HCT116 (cell line): ENCODE results near the gene GYPB. TPM values are rescaled to one million over a fixed set of nuclear protein-coding genes. Genes with fewer than 3 reads are reported as not detected.
"Not testable (repeated sequence)": the region's sequence is repeated elsewhere in the genome, so short reads cannot be mapped to it uniquely, and the experiment has no call there.

Source experiments
- ATAC-seq: fragments of 200-7000 bp; cut with Tn5 transposase; 2 replicates; pipeline ENCODE4 v1.9.1; 2020; ENCODE audit warnings: mild to moderate bottlenecking, moderate library complexity
- BruUV-seq: library from RNA; stranded (reverse); fragments of 400-500 nt; replicated peaks from 2 replicates; lab custom pipeline; 2021; lab: Mats Ljungman, UMichigan
- CTCF ChIA-PET: fragments of 300-600 bp; sonication (Branson Sonifier 250); formaldehyde crosslinking; loops from one replicate; lab custom pipeline; 2021; ENCODE audit warnings: antibody characterized with exemption; lab: Charles Lee
- POLR2A ChIA-PET: fragments of 300-600, 350-600 bp; sonication (Branson Sonifier 250); formaldehyde crosslinking; loops from one replicate; lab custom pipeline; 2021; ENCODE audit warnings: antibody characterized with exemption; lab: Charles Lee
- RAD21 ChIA-PET, 2 experiments: fragments of 300-600 bp; sonication (Branson Sonifier 250); formaldehyde crosslinking; loops; one replicate each; lab custom pipeline; 2023; ENCODE audit warnings: low total read pairs in 2 of 2; ENCODE audit not compliant: uncharacterized antibody in 2 of 2, unreplicated experiment in 2 of 2, low non-redundant PET in 1 of 2; lab: Charles Lee
- DNase-seq: peaks from one replicate; pipeline ENCODE4 v3.0.0-alpha.2; 2010; ENCODE audit warnings: low read depth, low spot score
- H2AFZ ChIP-seq: fragments of 200-600 bp; shearing (Covaris generic), sonication (generic); 2 replicates; pipeline ENCODE4 v1.6.1; 2017; ENCODE audit warnings: low read depth, mixed run types, mixed read lengths, antibody characterized with exemption, low read length; ENCODE audit not compliant: poor library complexity, severe bottlenecking
- H3K27ac ChIP-seq: 2 replicates; pipeline ENCODE4 v1.5.1; 2012; ENCODE audit warnings: low read depth, low read length
- H3K27me3 ChIP-seq: fragments of 200-600 bp; sonication (generic); 2 replicates; pipeline ENCODE4 v1.6.1; 2016; ENCODE audit warnings: mixed run types, low read length, mixed read lengths; ENCODE audit not compliant: insufficient read depth
- H3K36me3 ChIP-seq, 2 experiments: fragments of 200-500 bp in 1 of 2; fragments of 200-600 bp in 1 of 2; sonication (Bioruptor generic) in 1 of 2; sonication (generic) in 1 of 2; 2 replicates each; pipeline versions ENCODE4 v1.5.1 to v1.6.1; 2014 to 2016; ENCODE audit warnings: low read length in 2 of 2, inconsistent platforms in 1 of 2, mixed read lengths in 1 of 2, mixed run types in 1 of 2; ENCODE audit not compliant: insufficient read depth in 2 of 2, control insufficient read depth in 1 of 2
- H3K4me1 ChIP-seq, 2 experiments: fragments of 200-600 bp in 1 of 2; sonication (generic) in 1 of 2; 2 replicates each; pipeline versions ENCODE4 v1.5.1 to v1.6.1; 2012 to 2017; ENCODE audit warnings: low read length in 2 of 2, inconsistent platforms in 1 of 2, mild to moderate bottlenecking in 1 of 2, mixed read lengths in 1 of 2, mixed run types in 1 of 2, moderate library complexity in 1 of 2; ENCODE audit not compliant: insufficient read depth in 2 of 2, control insufficient read depth in 1 of 2
- H3K4me2 ChIP-seq: fragments of 200-600 bp; sonication (generic); 2 replicates; pipeline ENCODE4 v1.6.1; 2017; ENCODE audit warnings: mixed run types, low read length, mixed read lengths
- H3K4me3 ChIP-seq, 2 experiments: fragments of 200-600 bp in 1 of 2; sonication (generic) in 1 of 2; replicated peaks in 1 of 2; 2 replicates each; pipeline ENCODE4 v1.5.1; 2011 to 2016; ENCODE audit warnings: low read length in 2 of 2, control low read depth in 1 of 2, low read depth in 1 of 2, mild to moderate bottlenecking in 1 of 2, mixed read lengths in 1 of 2, mixed run types in 1 of 2
- H3K79me2 ChIP-seq: fragments of 200-600 bp; sonication (generic); 2 replicates; pipeline ENCODE4 v1.6.1; 2017; ENCODE audit warnings: mild to moderate bottlenecking, mixed run types, low read length, moderate library complexity, mixed read lengths; ENCODE audit not compliant: insufficient read depth
- H3K9ac ChIP-seq: fragments of 200-600 bp; sonication (generic); 2 replicates; pipeline ENCODE4 v1.6.1; 2016; ENCODE audit warnings: low read length, mixed read lengths
- H3K9me2 ChIP-seq: fragments of 200-600 bp; sonication (generic), shearing (Covaris generic); 2 replicates; pipeline ENCODE4 v1.6.1; 2017; ENCODE audit warnings: mixed run types, mild to moderate bottlenecking, moderate library complexity; ENCODE audit not compliant: insufficient read depth
- H3K9me3 ChIP-seq, 2 experiments: fragments of 200-500 bp in 1 of 2; fragments of 200-600 bp in 1 of 2; sonication (Bioruptor generic) in 1 of 2; sonication (generic) in 1 of 2; 2 replicates each; pipeline ENCODE4 v1.6.1; 2014 to 2017; ENCODE audit warnings: low read length in 2 of 2, mixed read lengths in 2 of 2, inconsistent platforms in 1 of 2, low read depth in 1 of 2, mild to moderate bottlenecking in 1 of 2, mixed run types in 1 of 2, moderate library complexity in 1 of 2; ENCODE audit not compliant: control insufficient read depth in 1 of 2, insufficient read depth in 1 of 2
- H4K20me1 ChIP-seq: fragments of 200-600 bp; sonication (generic), shearing (Covaris generic); 2 replicates; pipeline ENCODE4 v1.6.1; 2017; ENCODE audit warnings: mixed run types, mild to moderate bottlenecking, moderate library complexity; ENCODE audit not compliant: insufficient read depth
- intact Hi-C: fragments of 100-400 bp; cut with micrococcal nuclease; formaldehyde crosslinking; loops from 2 replicates; pipeline ENCODE4 v1.10.0; 2022
- total RNA-seq: library from RNA; stranded (reverse); gene quantifications from one replicate; pipeline ENCODE4 v1.2.1, GENCODE V29; 2021; ENCODE audit not compliant: unreplicated experiment
- TF ChIP-seq, protein P1 (sequence below): IDR thresholded peaks from 2 replicates; pipeline ENCODE4 v1.6.1; 2012; ENCODE audit warnings: low read depth

Gene GYPB
- total RNA-seq, 1 experiment from 2014 or later = not detected

DNA sequence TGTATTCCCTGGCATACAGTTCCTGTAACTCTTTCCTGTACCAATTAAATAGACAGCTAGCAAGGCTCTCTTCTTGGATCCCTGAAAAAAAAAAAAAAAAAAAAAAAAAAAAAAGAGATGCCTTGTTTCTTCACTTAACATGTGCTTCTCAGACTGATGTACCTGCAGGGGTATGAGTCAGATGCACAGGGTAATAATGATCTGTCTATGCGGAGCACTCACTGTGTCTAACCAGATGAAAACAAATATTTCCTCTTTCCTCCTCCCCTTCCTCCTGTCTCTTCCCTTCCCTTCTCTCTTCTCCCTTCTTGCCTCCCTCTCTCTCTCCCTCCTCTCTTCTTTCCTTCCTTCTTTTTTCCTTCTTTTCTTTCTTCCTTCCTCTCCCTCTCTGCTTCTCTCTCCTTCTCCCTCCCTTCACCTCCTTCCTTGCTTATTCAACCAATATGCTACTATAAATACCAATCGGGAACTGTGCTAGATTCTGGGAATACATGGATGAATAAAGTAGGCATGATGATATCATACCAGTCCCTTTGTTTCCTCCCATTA, 3.0 kb downstream of the GYPB start:
- RAD21 ChIA-PET, POLR2A ChIA-PET, H3K4me3 ChIP-seq, ATAC-seq, H3K27ac ChIP-seq, BruUV-seq, intact Hi-C loops, H3K36me3 ChIP-seq, H4K20me1 ChIP-seq, H3K9me2 ChIP-seq, H2AFZ ChIP-seq, H3K9ac ChIP-seq, DNase-seq, H3K4me1 ChIP-seq, H3K9me3 ChIP-seq, CTCF ChIA-PET, H3K4me2 ChIP-seq, H3K79me2 ChIP-seq, H3K27me3 ChIP-seq: not testable (repeated sequence)

DNA sequence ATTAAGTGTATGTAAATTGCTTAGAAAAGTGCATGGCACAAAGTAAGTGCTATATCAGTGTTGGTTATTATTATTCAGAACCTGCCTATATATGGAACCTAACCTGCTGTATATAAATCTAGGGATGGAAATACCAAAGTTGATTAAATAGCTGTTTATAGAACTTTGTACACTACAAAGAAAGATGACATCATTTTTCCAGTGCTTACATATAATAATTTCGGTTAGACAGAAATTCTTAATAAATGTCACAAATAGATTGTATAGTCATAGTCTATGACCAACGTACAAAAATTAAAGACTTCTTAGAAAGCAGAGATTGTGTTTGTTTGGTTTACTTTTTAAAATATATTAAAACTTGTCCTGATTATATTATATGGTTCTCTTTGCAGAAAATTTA, 4.4 kb downstream of the GYPB start:
- no peak for DNase-seq
- H3K4me3 ChIP-seq = no peak overlapping the region
- H3K36me3 ChIP-seq = no peaks in the 10 kb centered on the region
- ChIA-PET CTCF (no interaction called here), RAD21 (no interaction called here), POLR2A (no interaction called here)
- H4K20me1 ChIP-seq = no peaks in the 10 kb centered on the region
- no peak overlapping the region for H3K27ac ChIP-seq
- no peak overlapping the region for H3K9ac ChIP-seq
- no peaks in the 10 kb centered on the region for H3K4me1 ChIP-seq
- no peaks in the 10 kb centered on the region for H3K9me3 ChIP-seq
- BruUV-seq = no TSS peak
- TF ChIP-seq, protein P1, sequence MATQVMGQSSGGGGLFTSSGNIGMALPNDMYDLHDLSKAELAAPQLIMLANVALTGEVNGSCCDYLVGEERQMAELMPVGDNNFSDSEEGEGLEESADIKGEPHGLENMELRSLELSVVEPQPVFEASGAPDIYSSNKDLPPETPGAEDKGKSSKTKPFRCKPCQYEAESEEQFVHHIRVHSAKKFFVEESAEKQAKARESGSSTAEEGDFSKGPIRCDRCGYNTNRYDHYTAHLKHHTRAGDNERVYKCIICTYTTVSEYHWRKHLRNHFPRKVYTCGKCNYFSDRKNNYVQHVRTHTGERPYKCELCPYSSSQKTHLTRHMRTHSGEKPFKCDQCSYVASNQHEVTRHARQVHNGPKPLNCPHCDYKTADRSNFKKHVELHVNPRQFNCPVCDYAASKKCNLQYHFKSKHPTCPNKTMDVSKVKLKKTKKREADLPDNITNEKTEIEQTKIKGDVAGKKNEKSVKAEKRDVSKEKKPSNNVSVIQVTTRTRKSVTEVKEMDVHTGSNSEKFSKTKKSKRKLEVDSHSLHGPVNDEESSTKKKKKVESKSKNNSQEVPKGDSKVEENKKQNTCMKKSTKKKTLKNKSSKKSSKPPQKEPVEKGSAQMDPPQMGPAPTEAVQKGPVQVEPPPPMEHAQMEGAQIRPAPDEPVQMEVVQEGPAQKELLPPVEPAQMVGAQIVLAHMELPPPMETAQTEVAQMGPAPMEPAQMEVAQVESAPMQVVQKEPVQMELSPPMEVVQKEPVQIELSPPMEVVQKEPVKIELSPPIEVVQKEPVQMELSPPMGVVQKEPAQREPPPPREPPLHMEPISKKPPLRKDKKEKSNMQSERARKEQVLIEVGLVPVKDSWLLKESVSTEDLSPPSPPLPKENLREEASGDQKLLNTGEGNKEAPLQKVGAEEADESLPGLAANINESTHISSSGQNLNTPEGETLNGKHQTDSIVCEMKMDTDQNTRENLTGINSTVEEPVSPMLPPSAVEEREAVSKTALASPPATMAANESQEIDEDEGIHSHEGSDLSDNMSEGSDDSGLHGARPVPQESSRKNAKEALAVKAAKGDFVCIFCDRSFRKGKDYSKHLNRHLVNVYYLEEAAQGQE = no peak
- H3K27me3 ChIP-seq = no peaks in the 10 kb centered on the region
- H2AFZ ChIP-seq = no peak overlapping the region
- no peak overlapping the region for H3K4me2 ChIP-seq
- intact Hi-C loops = no loop called here
- no peak for ATAC-seq
- no peaks in the 10 kb centered on the region for H3K9me2 ChIP-seq
- no peaks in the 10 kb centered on the region for H3K79me2 ChIP-seq

DNA sequence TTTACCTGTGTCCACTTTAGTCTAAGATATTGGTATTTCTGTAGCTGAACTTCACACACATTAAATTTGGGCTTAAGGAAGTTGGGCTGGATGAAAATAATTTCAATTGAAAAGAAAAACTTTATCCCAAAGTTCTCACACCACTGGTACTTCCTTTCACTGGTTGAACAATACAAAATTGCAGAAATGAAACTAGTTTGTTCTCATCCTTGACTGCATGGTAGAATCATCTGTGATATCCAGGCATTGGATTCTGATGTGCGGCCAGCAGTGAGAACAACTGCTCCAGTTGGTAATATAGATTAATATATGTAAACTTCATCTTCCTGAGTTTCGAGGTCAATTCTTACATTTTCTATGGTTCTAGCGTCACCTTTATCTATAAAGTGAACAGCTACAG, 10.6 kb downstream of the GYPB start:
- CTCF ChIA-PET, H3K4me1 ChIP-seq, H3K9me3 ChIP-seq, H4K20me1 ChIP-seq, BruUV-seq, ATAC-seq, H3K4me2 ChIP-seq, H2AFZ ChIP-seq, H3K27ac ChIP-seq, POLR2A ChIA-PET, H3K79me2 ChIP-seq, DNase-seq, H3K9me2 ChIP-seq, RAD21 ChIA-PET, H3K9ac ChIP-seq, H3K27me3 ChIP-seq, H3K4me3 ChIP-seq, H3K36me3 ChIP-seq: not testable (repeated sequence)
- intact Hi-C loops = loop anchor here (5.0 kb wide), 1 partner anchor 116 kb away; no protein-coding TSS in a partner anchor

DNA sequence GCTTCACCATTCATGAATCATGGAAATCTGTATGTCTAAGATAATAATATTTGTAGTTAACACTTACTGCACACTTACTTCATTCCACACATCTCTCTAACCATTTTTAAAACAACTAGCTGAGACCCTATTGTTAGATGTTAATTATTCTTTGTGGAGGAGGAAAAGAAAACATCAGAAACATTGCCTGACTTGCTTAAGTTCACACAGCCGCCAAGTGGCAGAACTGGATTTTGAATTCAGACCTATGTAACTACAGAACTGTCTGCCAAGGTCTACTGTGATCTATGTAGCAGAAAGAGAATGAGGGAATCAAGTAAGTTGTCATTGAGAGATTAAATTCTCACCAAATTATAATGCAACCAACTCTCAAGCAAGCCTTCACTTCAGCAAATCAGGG, 11.2 kb downstream of the GYPB start:
- H3K27me3 ChIP-seq, H3K4me2 ChIP-seq, H2AFZ ChIP-seq, POLR2A ChIA-PET, DNase-seq, BruUV-seq, H3K79me2 ChIP-seq, H3K27ac ChIP-seq, RAD21 ChIA-PET, H3K36me3 ChIP-seq, H3K4me3 ChIP-seq, H3K9ac ChIP-seq, CTCF ChIA-PET, H3K9me2 ChIP-seq, H3K4me1 ChIP-seq, H4K20me1 ChIP-seq, H3K9me3 ChIP-seq, ATAC-seq: not testable (repeated sequence)
- intact Hi-C loops = loop anchor here (5.0 kb wide), 1 partner anchor 116 kb away; no protein-coding TSS in a partner anchor
